KMS-11 (cell line): ENCODE data around the gene EXOC6B.

Experiments used
- H2AFZ ChIP-seq: fragments of 200-600 bp; sonication (generic); 2 replicates; pipeline ENCODE4 v1.6.1; 2016; ENCODE audit warnings: antibody characterized with exemption, mixed run types, low read depth
- H3K27ac ChIP-seq: fragments of 200-600 bp; sonication (generic); 2 replicates; pipeline ENCODE4 v1.6.1; 2016; ENCODE audit warnings: mild to moderate bottlenecking, mixed run types
- H3K27me3 ChIP-seq: fragments of 200-600 bp; sonication (generic); 2 replicates; pipeline ENCODE4 v1.6.1; 2017; ENCODE audit warnings: mild to moderate bottlenecking, low read depth, mixed run types, moderate library complexity; ENCODE audit not compliant: insufficient read depth
- H3K36me3 ChIP-seq: fragments of 200-600 bp; sonication (generic); 2 replicates; pipeline ENCODE4 v1.6.1; 2017; ENCODE audit warnings: mild to moderate bottlenecking, mixed run types; ENCODE audit not compliant: insufficient read depth
- H3K4me1 ChIP-seq: fragments of 200-600 bp; sonication (generic); 2 replicates; pipeline ENCODE4 v1.6.1; 2016; ENCODE audit warnings: mild to moderate bottlenecking, low read depth, mixed run types; ENCODE audit not compliant: poor library complexity, severe bottlenecking
- H3K4me2 ChIP-seq: fragments of 200-600 bp; sonication (generic); 2 replicates; pipeline ENCODE4 v1.7.0; 2016; ENCODE audit warnings: mild to moderate bottlenecking, mixed run types
- H3K4me3 ChIP-seq: fragments of 200-600 bp; sonication (generic); IDR thresholded peaks from 2 replicates; pipeline ENCODE4 v1.6.1; 2017; ENCODE audit warnings: low read depth, low read length, mixed read lengths; ENCODE audit not compliant: insufficient read depth
- H3K79me2 ChIP-seq: fragments of 200-600 bp; sonication (generic); 2 replicates; pipeline ENCODE4 v1.6.1; 2016; ENCODE audit warnings: low read depth, mixed run types; ENCODE audit not compliant: insufficient read depth
- H3K9ac ChIP-seq: fragments of 200-600 bp; sonication (generic); 2 replicates; pipeline ENCODE4 v1.6.1; 2016; ENCODE audit warnings: mild to moderate bottlenecking, mixed run types
- H4K20me1 ChIP-seq: fragments of 200-600 bp; sonication (generic); 2 replicates; pipeline ENCODE4 v1.6.1; 2016; ENCODE audit warnings: mild to moderate bottlenecking, mixed run types; ENCODE audit not compliant: insufficient read depth
- TF ChIP-seq, protein P1 (sequence below): fragments of 200-600 bp; sonication (generic); conservative IDR thresholded peaks from 2 replicates; pipeline ENCODE4 v1.6.1; 2017; ENCODE audit warnings: low read depth, mild to moderate bottlenecking, antibody characterized with exemption, low read length, moderate library complexity, mixed read lengths

EXOC6B gene

DNA sequence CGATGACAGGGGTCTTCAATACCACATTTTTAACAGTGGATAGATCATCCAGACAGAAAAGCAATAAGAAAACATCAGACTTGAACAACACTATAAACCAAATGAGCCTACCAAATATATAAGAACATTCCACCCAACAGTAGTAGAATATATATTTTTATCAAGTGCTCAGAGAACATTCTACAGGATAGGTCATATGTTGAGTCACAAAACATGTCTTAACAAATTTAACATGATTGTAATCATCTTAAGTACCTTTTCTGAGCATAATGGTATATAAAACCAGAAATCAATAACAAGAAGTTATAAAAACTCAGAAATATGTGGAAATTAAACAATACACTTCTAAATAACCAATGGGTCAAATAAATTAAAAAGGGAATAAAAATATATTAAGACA, 484.2 kb downstream of the EXOC6B start:
- TF ChIP-seq, protein P1, sequence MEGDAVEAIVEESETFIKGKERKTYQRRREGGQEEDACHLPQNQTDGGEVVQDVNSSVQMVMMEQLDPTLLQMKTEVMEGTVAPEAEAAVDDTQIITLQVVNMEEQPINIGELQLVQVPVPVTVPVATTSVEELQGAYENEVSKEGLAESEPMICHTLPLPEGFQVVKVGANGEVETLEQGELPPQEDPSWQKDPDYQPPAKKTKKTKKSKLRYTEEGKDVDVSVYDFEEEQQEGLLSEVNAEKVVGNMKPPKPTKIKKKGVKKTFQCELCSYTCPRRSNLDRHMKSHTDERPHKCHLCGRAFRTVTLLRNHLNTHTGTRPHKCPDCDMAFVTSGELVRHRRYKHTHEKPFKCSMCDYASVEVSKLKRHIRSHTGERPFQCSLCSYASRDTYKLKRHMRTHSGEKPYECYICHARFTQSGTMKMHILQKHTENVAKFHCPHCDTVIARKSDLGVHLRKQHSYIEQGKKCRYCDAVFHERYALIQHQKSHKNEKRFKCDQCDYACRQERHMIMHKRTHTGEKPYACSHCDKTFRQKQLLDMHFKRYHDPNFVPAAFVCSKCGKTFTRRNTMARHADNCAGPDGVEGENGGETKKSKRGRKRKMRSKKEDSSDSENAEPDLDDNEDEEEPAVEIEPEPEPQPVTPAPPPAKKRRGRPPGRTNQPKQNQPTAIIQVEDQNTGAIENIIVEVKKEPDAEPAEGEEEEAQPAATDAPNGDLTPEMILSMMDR, result no peak
- Histone ChIP-seq H3K4me1 (no peaks in the 10 kb centered on the region), H3K36me3 (no peaks in the 10 kb centered on the region), H3K27me3 (no peaks in the 10 kb centered on the region), H3K79me2 (no peaks in the 10 kb centered on the region), H2AFZ (no peak overlapping the region), H3K27ac (no peak overlapping the region), H3K4me3 (no peak overlapping the region), H4K20me1 (no peaks in the 10 kb centered on the region), H3K4me2 (no peak overlapping the region), H3K9ac (no peak overlapping the region)

DNA sequence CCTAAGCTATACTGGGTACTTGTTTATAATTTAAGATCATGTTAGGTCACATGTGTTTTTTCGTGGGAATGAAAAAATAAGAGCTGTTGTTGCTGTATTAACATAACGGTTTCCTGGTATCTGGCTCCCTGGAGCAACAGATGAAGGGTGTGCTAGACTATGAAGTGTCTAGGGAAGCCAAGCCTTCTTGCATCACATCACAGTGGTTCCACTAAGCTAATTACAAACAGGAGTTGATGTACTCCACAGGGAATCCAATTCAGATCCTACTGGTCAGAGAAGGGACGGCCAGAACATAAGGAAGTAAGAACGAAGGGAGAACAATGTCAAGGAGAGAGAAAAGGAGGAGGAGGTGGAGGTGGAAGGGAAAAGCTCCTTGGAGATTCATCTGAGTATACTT, 485.2 kb downstream of the EXOC6B start:
- TF ChIP-seq, protein P1, result no peak
- no peak overlapping the region for H3K27ac ChIP-seq
- no peak overlapping the region for H3K4me2 ChIP-seq
- H3K79me2 ChIP-seq, result no peaks in the 10 kb centered on the region
- no peaks in the 10 kb centered on the region for H3K4me1 ChIP-seq
- H3K9ac ChIP-seq, result no peak overlapping the region
- H4K20me1 ChIP-seq, result no peaks in the 10 kb centered on the region
- no peak overlapping the region for H3K4me3 ChIP-seq
- no peaks in the 10 kb centered on the region for H3K36me3 ChIP-seq
- no peak overlapping the region for H2AFZ ChIP-seq
- H3K27me3 ChIP-seq, result no peaks in the 10 kb centered on the region

DNA sequence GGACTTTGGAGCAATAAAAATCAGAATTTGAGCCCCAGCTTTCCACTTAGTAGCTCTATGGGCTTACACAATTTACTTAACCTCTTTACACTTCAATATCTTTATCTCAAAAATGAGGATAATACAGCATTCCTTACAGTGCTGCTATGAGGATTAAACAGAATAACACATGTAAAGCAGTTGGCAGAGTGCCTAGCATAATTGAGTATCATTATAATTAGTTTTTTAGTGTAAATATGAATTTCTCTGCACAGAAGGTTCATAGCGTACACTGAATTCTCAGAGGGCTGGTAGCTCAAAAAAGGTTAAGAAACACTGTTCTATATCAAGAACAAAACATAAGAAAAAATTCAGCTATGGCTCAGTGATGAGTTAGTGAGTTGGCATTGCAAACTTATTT, 487.8 kb downstream of the EXOC6B start:
- Histone ChIP-seq H3K4me3 (no peak overlapping the region), H3K27ac (no peak overlapping the region), H3K27me3 (no peaks in the 10 kb centered on the region), H3K4me2 (no peak overlapping the region), H3K4me1 (no peaks in the 10 kb centered on the region), H3K9ac (no peak overlapping the region), H4K20me1 (no peaks in the 10 kb centered on the region), H3K36me3 (no peaks in the 10 kb centered on the region), H3K79me2 (no peaks in the 10 kb centered on the region), H2AFZ (no peak overlapping the region)
- TF ChIP-seq, protein P1, result no peak

DNA sequence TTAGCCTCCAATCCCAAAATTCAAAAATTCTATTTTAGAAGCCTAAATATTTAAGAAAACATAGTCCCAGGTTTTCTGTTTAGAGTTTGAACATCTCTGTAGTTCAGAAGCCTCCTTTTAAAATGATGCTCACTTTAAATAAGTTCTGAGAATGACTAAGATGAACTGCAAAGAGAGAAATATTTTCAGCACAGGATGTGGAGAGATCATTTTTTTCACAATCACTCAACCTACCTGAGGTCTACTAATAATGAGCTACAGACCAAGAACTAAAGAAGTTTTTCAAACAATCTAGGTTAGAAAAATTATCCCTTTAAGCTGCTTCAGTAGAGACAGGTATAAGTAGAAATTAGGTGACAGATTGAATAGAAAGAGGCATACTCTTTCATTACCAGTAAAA, 493.1 kb downstream of the EXOC6B start:
- Histone ChIP-seq H3K4me3 (no peak overlapping the region), H3K4me2 (no peak overlapping the region), H4K20me1 (no peaks in the 10 kb centered on the region), H3K27me3 (no peaks in the 10 kb centered on the region), H2AFZ (no peak overlapping the region), H3K4me1 (no peaks in the 10 kb centered on the region), H3K36me3 (no peaks in the 10 kb centered on the region), H3K9ac (no peak overlapping the region), H3K79me2 (no peaks in the 10 kb centered on the region), H3K27ac (no peak overlapping the region)
- TF ChIP-seq, protein P1, result no peak
